Measurements from ENCODE around the gene SLC5A11.

The SLC5A11 gene

GRCh38 chr16:24847358-24847664, 1.5 kb downstream of the SLC5A11 start:
- no peaks in the 10 kb centered on the region for H3K27me3 ChIP-seq (ENCODE audit: control insufficient read depth in 1 of 2, insufficient read depth in 2 of 2, low read length in 2 of 2)
- no peak overlapping the region for H3K27ac ChIP-seq (ENCODE audit: low read depth, low read length)
- no peak overlapping the region for H3K9ac ChIP-seq (ENCODE audit: low read depth in 1 of 2, low read length in 2 of 2)
- no peak overlapping the region for H3K4me3 ChIP-seq (ENCODE audit: low read depth in 1 of 2, low read length in 2 of 2)
- H3K4me1 ChIP-seq (ENCODE audit: control insufficient read depth in 1 of 2, insufficient read depth in 2 of 2, low read length in 2 of 2) = peaks cover 20 to 22% of the 10 kb centered on the region in 2 donors
- H3K9me3 ChIP-seq (ENCODE audit: control insufficient read depth in 1 of 2, low read length in 2 of 2) = no peaks in the 10 kb centered on the region
- no peaks in the 10 kb centered on the region for H3K36me3 ChIP-seq (ENCODE audit: control insufficient read depth in 1 of 2, insufficient read depth in 2 of 2, low read length in 2 of 2)

- Histone ChIP-seq H3K4me3 (ENCODE audit: low read depth in 1 of 2, low read length in 2 of 2) (no peak overlapping the region), H3K4me1 (ENCODE audit: control insufficient read depth in 1 of 2, insufficient read depth in 2 of 2, low read length in 2 of 2) (peaks cover 20 to 22% of the 10 kb centered on the region in 2 donors), H3K36me3 (ENCODE audit: control insufficient read depth in 1 of 2, insufficient read depth in 2 of 2, low read length in 2 of 2) (no peaks in the 10 kb centered on the region), H3K27me3 (ENCODE audit: control insufficient read depth in 1 of 2, insufficient read depth in 2 of 2, low read length in 2 of 2) (no peaks in the 10 kb centered on the region), H3K27ac (ENCODE audit: low read depth, low read length) (no peak overlapping the region), H3K9ac (ENCODE audit: low read depth in 1 of 2, low read length in 2 of 2) (no peak overlapping the region), H3K9me3 (ENCODE audit: control insufficient read depth in 1 of 2, low read length in 2 of 2) (no peaks in the 10 kb centered on the region)
These were observed 2.3 kb downstream of the SLC5A11 start for GRCh38 chr16:24848065-24848464.

- H3K9ac ChIP-seq (ENCODE audit: low read depth in 1 of 2, low read length in 2 of 2) = no peak overlapping the region
- H3K27ac ChIP-seq (ENCODE audit: low read depth, low read length) = no peak overlapping the region
- H3K27me3 ChIP-seq (ENCODE audit: control insufficient read depth in 1 of 2, insufficient read depth in 2 of 2, low read length in 2 of 2) = no peaks in the 10 kb centered on the region
- H3K4me1 ChIP-seq (ENCODE audit: control insufficient read depth in 1 of 2, insufficient read depth in 2 of 2, low read length in 2 of 2) = peaks cover 12 to 14% of the 10 kb centered on the region in 2 donors
- no peaks in the 10 kb centered on the region for H3K9me3 ChIP-seq (ENCODE audit: control insufficient read depth in 1 of 2, low read length in 2 of 2)
- H3K4me3 ChIP-seq (ENCODE audit: low read depth in 1 of 2, low read length in 2 of 2) = no peak overlapping the region
- no peaks in the 10 kb centered on the region for H3K36me3 ChIP-seq (ENCODE audit: control insufficient read depth in 1 of 2, insufficient read depth in 2 of 2, low read length in 2 of 2)
These were observed 3.9 kb downstream of the SLC5A11 start for GRCh38 chr16:24849641-24850040.

- H3K27ac ChIP-seq (ENCODE audit: low read depth, low read length) = no peak overlapping the region
- no peaks in the 10 kb centered on the region for H3K36me3 ChIP-seq (ENCODE audit: control insufficient read depth in 1 of 2, insufficient read depth in 2 of 2, low read length in 2 of 2)
- no peak overlapping the region for H3K9ac ChIP-seq (ENCODE audit: low read depth in 1 of 2, low read length in 2 of 2)
- H3K4me1 ChIP-seq (ENCODE audit: control insufficient read depth in 1 of 2, insufficient read depth in 2 of 2, low read length in 2 of 2) = peaks cover 6 to 12% of the 10 kb centered on the region in 2 donors
- no peak overlapping the region for H3K4me3 ChIP-seq (ENCODE audit: low read depth in 1 of 2, low read length in 2 of 2)
- H3K27me3 ChIP-seq (ENCODE audit: control insufficient read depth in 1 of 2, insufficient read depth in 2 of 2, low read length in 2 of 2) = no peaks in the 10 kb centered on the region
- no peaks in the 10 kb centered on the region for H3K9me3 ChIP-seq (ENCODE audit: control insufficient read depth in 1 of 2, low read length in 2 of 2)
These were observed 4.7 kb downstream of the SLC5A11 start for GRCh38 chr16:24850289-24850938.

GRCh38 chr16:24851700-24852099, 5.9 kb downstream of the SLC5A11 start:
- H3K27ac ChIP-seq (ENCODE audit: low read depth, low read length) = no peak overlapping the region
- H3K9me3 ChIP-seq (ENCODE audit: control insufficient read depth in 1 of 2, low read length in 2 of 2) = no peaks in the 10 kb centered on the region
- peaks cover 0 to 5% of the 10 kb centered on the region in 2 donors for H3K4me1 ChIP-seq (ENCODE audit: control insufficient read depth in 1 of 2, insufficient read depth in 2 of 2, low read length in 2 of 2)
- H3K27me3 ChIP-seq (ENCODE audit: control insufficient read depth in 1 of 2, insufficient read depth in 2 of 2, low read length in 2 of 2) = no peaks in the 10 kb centered on the region
- H3K4me3 ChIP-seq (ENCODE audit: low read depth in 1 of 2, low read length in 2 of 2) = no peak overlapping the region
- no peak overlapping the region for H3K9ac ChIP-seq (ENCODE audit: low read depth in 1 of 2, low read length in 2 of 2)
- H3K36me3 ChIP-seq (ENCODE audit: control insufficient read depth in 1 of 2, insufficient read depth in 2 of 2, low read length in 2 of 2) = no peaks in the 10 kb centered on the region

- H3K36me3 ChIP-seq (ENCODE audit: control insufficient read depth in 1 of 2, insufficient read depth in 2 of 2, low read length in 2 of 2) = no peaks in the 10 kb centered on the region
- no peak overlapping the region for H3K4me3 ChIP-seq (ENCODE audit: low read depth in 1 of 2, low read length in 2 of 2)
- H3K27me3 ChIP-seq (ENCODE audit: control insufficient read depth in 1 of 2, insufficient read depth in 2 of 2, low read length in 2 of 2) = no peaks in the 10 kb centered on the region
- H3K9ac ChIP-seq (ENCODE audit: low read depth in 1 of 2, low read length in 2 of 2) = no peak overlapping the region
- peaks cover 0 to 3% of the 10 kb centered on the region in 2 donors for H3K4me1 ChIP-seq (ENCODE audit: control insufficient read depth in 1 of 2, insufficient read depth in 2 of 2, low read length in 2 of 2)
- no peaks in the 10 kb centered on the region for H3K9me3 ChIP-seq (ENCODE audit: control insufficient read depth in 1 of 2, low read length in 2 of 2)
- H3K27ac ChIP-seq (ENCODE audit: low read depth, low read length) = no peak overlapping the region
These were observed 6.5 kb downstream of the SLC5A11 start for GRCh38 chr16:24852281-24852721.

GRCh38 chr16:24853169-24853824, 7.5 kb downstream of the SLC5A11 start:
- Histone ChIP-seq H3K36me3 (ENCODE audit: control insufficient read depth in 1 of 2, insufficient read depth in 2 of 2, low read length in 2 of 2) (no peaks in the 10 kb centered on the region), H3K27ac (ENCODE audit: low read depth, low read length) (no peak overlapping the region), H3K9ac (ENCODE audit: low read depth in 1 of 2, low read length in 2 of 2) (no peak overlapping the region), H3K4me1 (ENCODE audit: control insufficient read depth in 1 of 2, insufficient read depth in 2 of 2, low read length in 2 of 2) (peaks cover 0 to 3% of the 10 kb centered on the region in 2 donors), H3K4me3 (ENCODE audit: low read depth in 1 of 2, low read length in 2 of 2) (no peak overlapping the region), H3K9me3 (ENCODE audit: control insufficient read depth in 1 of 2, low read length in 2 of 2) (no peaks in the 10 kb centered on the region), H3K27me3 (ENCODE audit: control insufficient read depth in 1 of 2, insufficient read depth in 2 of 2, low read length in 2 of 2) (no peaks in the 10 kb centered on the region)

GRCh38 chr16:24853830-24854229, 8.1 kb downstream of the SLC5A11 start:
- no peaks in the 10 kb centered on the region for H3K27me3 ChIP-seq (ENCODE audit: control insufficient read depth in 1 of 2, insufficient read depth in 2 of 2, low read length in 2 of 2)
- H3K9ac ChIP-seq (ENCODE audit: low read depth in 1 of 2, low read length in 2 of 2) = no peak overlapping the region
- H3K4me3 ChIP-seq (ENCODE audit: low read depth in 1 of 2, low read length in 2 of 2) = no peak overlapping the region
- no peak overlapping the region for H3K27ac ChIP-seq (ENCODE audit: low read depth, low read length)
- peaks cover 0 to 7% of the 10 kb centered on the region in 2 donors for H3K4me1 ChIP-seq (ENCODE audit: control insufficient read depth in 1 of 2, insufficient read depth in 2 of 2, low read length in 2 of 2)
- no peaks in the 10 kb centered on the region for H3K9me3 ChIP-seq (ENCODE audit: control insufficient read depth in 1 of 2, low read length in 2 of 2)
- no peaks in the 10 kb centered on the region for H3K36me3 ChIP-seq (ENCODE audit: control insufficient read depth in 1 of 2, insufficient read depth in 2 of 2, low read length in 2 of 2)

GRCh38 chr16:24854607-24855171, 8.9 kb downstream of the SLC5A11 start:
- Histone ChIP-seq H3K9ac (ENCODE audit: low read depth in 1 of 2, low read length in 2 of 2) (no peak overlapping the region), H3K27ac (ENCODE audit: low read depth, low read length) (no peak overlapping the region), H3K36me3 (ENCODE audit: control insufficient read depth in 1 of 2, insufficient read depth in 2 of 2, low read length in 2 of 2) (no peaks in the 10 kb centered on the region)

GRCh38 chr16:24855678-24856077, 9.9 kb downstream of the SLC5A11 start:
- Histone ChIP-seq H3K4me1 (ENCODE audit: control insufficient read depth in 1 of 2, insufficient read depth in 2 of 2, low read length in 2 of 2) (peaks cover 3 to 14% of the 10 kb centered on the region in 2 donors), H3K9me3 (ENCODE audit: control insufficient read depth in 1 of 2, low read length in 2 of 2) (no peaks in the 10 kb centered on the region), H3K27ac (ENCODE audit: low read depth, low read length) (no peak overlapping the region), H3K36me3 (ENCODE audit: control insufficient read depth in 1 of 2, insufficient read depth in 2 of 2, low read length in 2 of 2) (no peaks in the 10 kb centered on the region), H3K9ac (ENCODE audit: low read depth in 1 of 2, low read length in 2 of 2) (no peak overlapping the region), H3K4me3 (ENCODE audit: low read depth in 1 of 2, low read length in 2 of 2) (no peak overlapping the region), H3K27me3 (ENCODE audit: control insufficient read depth in 1 of 2, insufficient read depth in 2 of 2, low read length in 2 of 2) (no peaks in the 10 kb centered on the region)

More at GRCh38 chr16:24854607-24855171, 8.9 kb downstream of the SLC5A11 start:
- Histone ChIP-seq H3K9me3 (ENCODE audit: control insufficient read depth in 1 of 2, low read length in 2 of 2) (no peaks in the 10 kb centered on the region), H3K27me3 (ENCODE audit: control insufficient read depth in 1 of 2, insufficient read depth in 2 of 2, low read length in 2 of 2) (no peaks in the 10 kb centered on the region), H3K4me3 (ENCODE audit: low read depth in 1 of 2, low read length in 2 of 2) (no peak overlapping the region), H3K4me1 (ENCODE audit: control insufficient read depth in 1 of 2, insufficient read depth in 2 of 2, low read length in 2 of 2) (peaks cover 3 to 14% of the 10 kb centered on the region in 2 donors)

All from duodenal mucosa (tissue), 2 donors.